ENCODE data around the gene CHST13. TPM values are rescaled to one million over a fixed set of nuclear protein-coding genes. Genes with fewer than 3 reads are reported as not detected.

CHST13 gene
- total RNA-seq, 1 experiment from 2014 or later, result 0.52 TPM

DNA sequence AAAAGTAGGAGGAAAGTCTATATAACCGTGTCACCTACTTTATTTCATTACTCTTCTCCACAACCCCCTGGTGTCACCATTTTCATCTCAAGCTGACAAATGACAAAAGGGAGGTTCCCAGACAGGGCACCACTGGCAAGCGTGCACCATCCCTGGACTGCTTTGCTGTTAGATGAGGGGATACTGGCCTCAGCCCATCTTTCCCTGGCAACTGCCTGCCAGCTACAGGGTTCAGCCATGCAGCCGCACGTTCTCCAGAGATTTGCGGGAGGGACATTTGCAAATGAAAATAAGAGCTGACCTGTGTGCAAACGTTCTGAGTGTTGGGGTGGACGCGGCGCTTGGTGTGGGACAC, 7.0 kb upstream of the CHST13 start:
- POLR2A ChIA-PET (ENCODE audit: unreplicated experiment), result no interaction called here
- no peak overlapping the region for H3K4me3 ChIP-seq

GRCh38 chr3:126517291-126517951, 6.5 kb upstream of the CHST13 start, which contains the start of gene UROC1:
Gene UROC1, minus strand, starts transcription at chr3:126517773. Its CDS starts 54 bp downstream, at chr3:126517719.
- H3K4me1 ChIP-seq (replicated peaks; ENCODE audit: insufficient read depth), result no peaks in the 10 kb centered on the region
- no peak within 1 kb of the TSS for H3K27ac ChIP-seq
- no peaks in the 10 kb centered on the region for H3K9me3 ChIP-seq (ENCODE audit: insufficient read depth, low read depth)
- H3K4me2 ChIP-seq, result no peak within 1 kb of the TSS
- peaks cover 8% of the 10 kb centered on the region; the same call in 1 of the 2 replicates for H3K27me3 ChIP-seq (ENCODE audit: insufficient read depth, low read depth)
- BruUV-seq (replicated peaks), result no TSS peak
- no peak for TF ChIP-seq CTCF (conservative IDR thresholded peaks at IDR 0.05)
- no peak for TF ChIP-seq EZH2 (IDR thresholded peaks at IDR 0.05; ENCODE audit: low read depth)
- no peak for DNase-seq
- ChIA-PET CTCF (no interaction called here), POLR2A (ENCODE audit: unreplicated experiment) (no interaction called here)
- H3K9me2 ChIP-seq (ENCODE audit: insufficient read depth), result no peaks in the 10 kb centered on the region
- H3F3A ChIP-seq (ENCODE audit: insufficient read depth, low read depth), result no peaks in the 10 kb centered on the region
- no peaks in the 10 kb centered on the region for H3K36me3 ChIP-seq (ENCODE audit: low read depth)
- H2AFZ ChIP-seq, result no peak within 1 kb of the TSS
- no peak within 1 kb of the TSS for H3K4me3 ChIP-seq
- no peaks in the 10 kb centered on the region for H3K79me2 ChIP-seq (ENCODE audit: low read depth)
- intact Hi-C loops (cut with micrococcal nuclease; ENCODE audit: unreplicated experiment), result no loop called here
- no peaks in the 10 kb centered on the region; the same call in 1 of the 2 replicates for H4K20me1 ChIP-seq (ENCODE audit: insufficient read depth)

More for the DNA sequence above, 7.0 kb upstream of the CHST13 start:
- H4K20me1 ChIP-seq (ENCODE audit: insufficient read depth), result no peaks in the 10 kb centered on the region; the same call in 1 of the 2 replicates
- H3K4me1 ChIP-seq (replicated peaks; ENCODE audit: insufficient read depth), result no peaks in the 10 kb centered on the region
- no peaks in the 10 kb centered on the region for H3K9me2 ChIP-seq (ENCODE audit: insufficient read depth)
- H3K4me2 ChIP-seq, result no peak overlapping the region
- H3K27me3 ChIP-seq (ENCODE audit: insufficient read depth, low read depth), result peaks cover 7% of the 10 kb centered on the region; the same call in 1 of the 2 replicates
- H3K27ac ChIP-seq, result no peak overlapping the region
- no peak for TF ChIP-seq EZH2 (IDR thresholded peaks at IDR 0.05; ENCODE audit: low read depth)
- TF ChIP-seq CTCF (conservative IDR thresholded peaks at IDR 0.05), result no peak
- intact Hi-C loops (cut with micrococcal nuclease; ENCODE audit: unreplicated experiment), result no loop called here
- H3F3A ChIP-seq (ENCODE audit: insufficient read depth, low read depth), result no peaks in the 10 kb centered on the region
- CTCF ChIA-PET, result no interaction called here
- DNase-seq, result no peak
- no peaks in the 10 kb centered on the region for H3K79me2 ChIP-seq (ENCODE audit: low read depth)
- H2AFZ ChIP-seq, result no peak overlapping the region
- H3K36me3 ChIP-seq (ENCODE audit: low read depth), result no peaks in the 10 kb centered on the region
- no TSS peak for BruUV-seq (replicated peaks)
- H3K9me3 ChIP-seq (ENCODE audit: insufficient read depth, low read depth), result no peaks in the 10 kb centered on the region

GRCh38 chr3:126517986-126518778, 5.8 kb upstream of the CHST13 start:
- CTCF ChIA-PET, result no interaction called here
- Histone ChIP-seq H4K20me1 (ENCODE audit: insufficient read depth) (no peaks in the 10 kb centered on the region; the same call in 1 of the 2 replicates), H3K4me1 (replicated peaks; ENCODE audit: insufficient read depth) (no peaks in the 10 kb centered on the region), H2AFZ (no peak overlapping the region), H3F3A (ENCODE audit: insufficient read depth, low read depth) (no peaks in the 10 kb centered on the region), H3K4me2 (no peak overlapping the region), H3K9me3 (ENCODE audit: insufficient read depth, low read depth) (no peaks in the 10 kb centered on the region), H3K4me3 (no peak overlapping the region), H3K27me3 (ENCODE audit: insufficient read depth, low read depth) (peaks cover 13% of the 10 kb centered on the region; the same call in 1 of the 2 replicates), H3K79me2 (ENCODE audit: low read depth) (no peaks in the 10 kb centered on the region), H3K36me3 (ENCODE audit: low read depth) (no peaks in the 10 kb centered on the region), H3K27ac (no peak overlapping the region), H3K9me2 (ENCODE audit: insufficient read depth) (no peaks in the 10 kb centered on the region)
- no peak for TF ChIP-seq CTCF (conservative IDR thresholded peaks at IDR 0.05)
- POLR2A ChIA-PET (ENCODE audit: unreplicated experiment), result interaction anchor here (0.5 kb wide), 1 partner anchor 104 kb away, joined by 3 read pairs; no protein-coding TSS in a partner anchor
- intact Hi-C loops (cut with micrococcal nuclease; ENCODE audit: unreplicated experiment), result no loop called here
- no peak for DNase-seq
- no TSS peak for BruUV-seq (replicated peaks)

All from PC-9 (cell line).